ENCODE measurements around the gene CAMK1D.

Gene CAMK1D

DNA sequence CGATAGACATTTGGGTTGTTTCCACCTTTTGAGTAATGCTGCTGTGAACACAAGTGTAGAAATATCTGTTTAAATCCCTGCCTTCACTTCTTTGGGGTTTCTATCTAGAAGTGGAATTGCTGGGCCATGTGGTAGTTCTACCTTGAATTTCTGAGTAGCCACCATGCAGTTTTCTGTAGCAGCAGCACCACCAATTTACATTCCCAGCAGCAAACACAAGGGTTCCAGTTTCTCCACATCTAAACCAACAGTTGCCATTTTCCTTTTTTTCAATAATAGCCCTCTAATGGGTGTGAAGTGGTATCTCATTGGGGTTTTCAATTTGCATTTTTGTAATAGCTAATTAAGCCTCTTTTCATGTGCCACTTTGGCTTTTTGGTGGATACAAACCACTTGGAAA lies 442.4 kb downstream of the CAMK1D start:
- H3K79me2 ChIP-seq (ENCODE audit: low read length), result no peaks in the 10 kb centered on the region
- DNase-seq, result no peak
- no peaks in the 10 kb centered on the region for H3K36me3 ChIP-seq (replicated peaks; ENCODE audit: insufficient read depth, low read length)
- H3K27me3 ChIP-seq (replicated peaks; ENCODE audit: insufficient read depth, low read length), result no peaks in the 10 kb centered on the region
- H3K27ac ChIP-seq (ENCODE audit: low read length), result no peak overlapping the region
- H4K20me1 ChIP-seq (ENCODE audit: insufficient read depth, low read length), result no peaks in the 10 kb centered on the region
- no peak overlapping the region for H3K9ac ChIP-seq (ENCODE audit: low read length)
- H3K4me1 ChIP-seq (ENCODE audit: low read length), result no peaks in the 10 kb centered on the region
- H3K4me2 ChIP-seq (ENCODE audit: low read depth, low read length), result no peak overlapping the region
- no peak overlapping the region for H2AFZ ChIP-seq (ENCODE audit: low read length)
- H3K4me3 ChIP-seq (ENCODE audit: low read length), result no peak overlapping the region
- H3K9me3 ChIP-seq (replicated peaks; ENCODE audit: insufficient read depth, low read length), result no peaks in the 10 kb centered on the region
- TF ChIP-seq EZH2phosphoT487 (IDR thresholded peaks at IDR 0.05; ENCODE audit: low read length) (no peak), EZH2 (optimal IDR thresholded peaks at IDR 0.05; ENCODE audit: low read depth, low read length) (no peak)
- TF ChIP-seq, protein P1, sequence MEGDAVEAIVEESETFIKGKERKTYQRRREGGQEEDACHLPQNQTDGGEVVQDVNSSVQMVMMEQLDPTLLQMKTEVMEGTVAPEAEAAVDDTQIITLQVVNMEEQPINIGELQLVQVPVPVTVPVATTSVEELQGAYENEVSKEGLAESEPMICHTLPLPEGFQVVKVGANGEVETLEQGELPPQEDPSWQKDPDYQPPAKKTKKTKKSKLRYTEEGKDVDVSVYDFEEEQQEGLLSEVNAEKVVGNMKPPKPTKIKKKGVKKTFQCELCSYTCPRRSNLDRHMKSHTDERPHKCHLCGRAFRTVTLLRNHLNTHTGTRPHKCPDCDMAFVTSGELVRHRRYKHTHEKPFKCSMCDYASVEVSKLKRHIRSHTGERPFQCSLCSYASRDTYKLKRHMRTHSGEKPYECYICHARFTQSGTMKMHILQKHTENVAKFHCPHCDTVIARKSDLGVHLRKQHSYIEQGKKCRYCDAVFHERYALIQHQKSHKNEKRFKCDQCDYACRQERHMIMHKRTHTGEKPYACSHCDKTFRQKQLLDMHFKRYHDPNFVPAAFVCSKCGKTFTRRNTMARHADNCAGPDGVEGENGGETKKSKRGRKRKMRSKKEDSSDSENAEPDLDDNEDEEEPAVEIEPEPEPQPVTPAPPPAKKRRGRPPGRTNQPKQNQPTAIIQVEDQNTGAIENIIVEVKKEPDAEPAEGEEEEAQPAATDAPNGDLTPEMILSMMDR (IDR thresholded peaks at IDR 0.05; ENCODE audit: low read length), result no peak
- H3F3A ChIP-seq (ENCODE audit: insufficient read depth, low read length), result no peaks in the 10 kb centered on the region
- no peaks in the 10 kb centered on the region for H3K9me2 ChIP-seq (replicated peaks; ENCODE audit: insufficient read depth, low read length)

DNA sequence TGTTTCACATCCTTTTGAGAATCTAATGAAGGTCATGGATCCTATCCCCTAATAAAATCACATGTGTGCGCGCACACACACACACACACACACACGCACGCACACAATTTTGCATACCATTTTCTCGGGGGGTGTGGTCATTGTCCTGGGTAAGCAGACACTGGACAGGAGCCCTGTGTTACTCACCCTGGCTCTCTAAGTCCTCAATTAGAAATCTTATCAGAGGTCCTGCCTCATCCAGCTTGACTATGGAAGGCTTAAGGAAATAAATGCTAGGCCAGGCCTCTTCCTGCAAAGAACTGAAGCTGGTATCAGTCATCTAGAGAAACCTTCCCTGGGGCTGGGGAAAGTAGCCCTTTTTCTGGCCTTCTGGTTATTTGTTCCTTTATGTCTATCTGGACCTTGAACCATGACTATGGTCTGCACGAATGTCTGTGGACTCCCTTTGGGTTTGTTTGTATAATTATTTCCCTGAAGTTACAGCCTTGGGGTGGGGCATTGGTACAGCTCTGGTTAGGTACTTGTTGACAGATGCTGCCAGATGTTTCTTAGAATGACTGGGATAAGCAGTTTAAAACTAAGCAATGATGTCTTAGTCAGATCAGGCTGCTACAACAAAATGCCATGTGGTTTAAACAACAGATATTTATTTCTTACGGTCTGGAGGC lies 443.7 kb downstream of the CAMK1D start:
- no peaks in the 10 kb centered on the region for H3K36me3 ChIP-seq (replicated peaks; ENCODE audit: insufficient read depth, low read length)
- no peaks in the 10 kb centered on the region for H3K9me2 ChIP-seq (replicated peaks; ENCODE audit: insufficient read depth, low read length)
- no peak overlapping the region for H3K27ac ChIP-seq (ENCODE audit: low read length)
- H3F3A ChIP-seq (ENCODE audit: insufficient read depth, low read length), result no peaks in the 10 kb centered on the region
- H3K4me2 ChIP-seq (ENCODE audit: low read depth, low read length), result no peak overlapping the region
- H3K9ac ChIP-seq (ENCODE audit: low read length), result no peak overlapping the region
- no peak overlapping the region for H3K4me3 ChIP-seq (ENCODE audit: low read length)
- H3K4me1 ChIP-seq (ENCODE audit: low read length), result no peaks in the 10 kb centered on the region
- H4K20me1 ChIP-seq (ENCODE audit: insufficient read depth, low read length), result no peaks in the 10 kb centered on the region
- no peak for DNase-seq
- no peak overlapping the region for H2AFZ ChIP-seq (ENCODE audit: low read length)
- H3K79me2 ChIP-seq (ENCODE audit: low read length), result no peaks in the 10 kb centered on the region
- no peaks in the 10 kb centered on the region for H3K27me3 ChIP-seq (replicated peaks; ENCODE audit: insufficient read depth, low read length)
- H3K9me3 ChIP-seq (replicated peaks; ENCODE audit: insufficient read depth, low read length), result no peaks in the 10 kb centered on the region
- TF ChIP-seq, protein P1 (IDR thresholded peaks at IDR 0.05; ENCODE audit: low read length), result no peak
- TF ChIP-seq EZH2 (optimal IDR thresholded peaks at IDR 0.05; ENCODE audit: low read depth, low read length) (no peak), EZH2phosphoT487 (IDR thresholded peaks at IDR 0.05; ENCODE audit: low read length) (no peak)

DNA sequence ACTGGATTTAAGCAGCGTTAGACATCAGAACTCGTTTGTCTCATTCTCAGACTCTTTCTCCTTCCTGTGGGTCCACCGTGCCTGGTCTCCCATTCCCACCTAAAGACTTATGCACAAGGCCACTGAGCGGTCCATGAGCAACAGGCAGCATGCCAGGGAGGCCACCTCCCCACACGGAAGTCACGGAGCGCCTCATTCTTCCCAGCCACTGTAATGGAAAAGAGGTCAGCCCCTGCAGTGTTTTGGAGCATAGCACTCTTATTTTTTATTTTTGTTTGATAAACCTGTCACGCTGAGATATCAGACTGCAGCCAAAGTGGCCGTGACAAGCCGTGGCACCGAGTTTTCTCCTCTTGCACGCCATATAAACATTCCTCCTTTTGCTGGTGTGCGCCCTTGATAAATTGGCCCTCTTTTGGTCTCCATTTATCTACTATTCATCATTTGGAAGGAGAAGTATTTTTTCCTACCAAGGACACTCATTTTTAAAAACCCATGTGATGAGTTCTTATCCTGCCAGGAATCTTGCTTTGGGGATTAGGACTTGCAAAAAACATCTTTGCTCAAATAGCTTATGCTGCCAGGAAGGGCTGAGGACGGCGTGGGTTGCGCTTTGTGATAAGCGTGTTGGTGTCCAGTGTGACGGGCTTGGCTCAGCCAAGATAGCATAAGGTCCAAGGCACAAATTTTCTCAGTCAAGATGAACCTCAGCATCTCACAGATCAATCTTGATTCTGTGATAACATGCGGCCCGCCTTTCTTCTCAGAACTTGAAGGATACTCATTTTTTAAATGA lies 446.2 kb downstream of the CAMK1D start:
- no peaks in the 10 kb centered on the region for H3K4me1 ChIP-seq (ENCODE audit: low read length)
- no peak for TF ChIP-seq EZH2 (optimal IDR thresholded peaks at IDR 0.05; ENCODE audit: low read depth, low read length)
- TF ChIP-seq EZH2phosphoT487 (IDR thresholded peaks at IDR 0.05; ENCODE audit: low read length), result no peak
- TF ChIP-seq, protein P1 (IDR thresholded peaks at IDR 0.05; ENCODE audit: low read length), result no peak
- no peak overlapping the region for H2AFZ ChIP-seq (ENCODE audit: low read length)
- H3K27me3 ChIP-seq (replicated peaks; ENCODE audit: insufficient read depth, low read length), result no peaks in the 10 kb centered on the region
- no peaks in the 10 kb centered on the region for H3F3A ChIP-seq (ENCODE audit: insufficient read depth, low read length)
- H3K36me3 ChIP-seq (replicated peaks; ENCODE audit: insufficient read depth, low read length), result no peaks in the 10 kb centered on the region
- H3K9ac ChIP-seq (ENCODE audit: low read length), result no peak overlapping the region
- DNase-seq, result no peak
- no peaks in the 10 kb centered on the region for H3K79me2 ChIP-seq (ENCODE audit: low read length)
- H3K4me3 ChIP-seq (ENCODE audit: low read length), result no peak overlapping the region
- H3K9me3 ChIP-seq (replicated peaks; ENCODE audit: insufficient read depth, low read length), result no peaks in the 10 kb centered on the region
- H3K4me2 ChIP-seq (ENCODE audit: low read depth, low read length), result no peak overlapping the region
- no peak overlapping the region for H3K27ac ChIP-seq (ENCODE audit: low read length)
- H4K20me1 ChIP-seq (ENCODE audit: insufficient read depth, low read length), result no peaks in the 10 kb centered on the region
- no peaks in the 10 kb centered on the region for H3K9me2 ChIP-seq (replicated peaks; ENCODE audit: insufficient read depth, low read length)
